Subcutaneous preadipocyte (primary cell): ENCODE measurements around the gene LCE3C. TPM values are rescaled to one million over a fixed set of nuclear protein-coding genes. Genes with fewer than 3 reads are reported as not detected.

Source experiments
- small RNA-seq: library from RNA; depleted of rRNA; stranded (forward); fragments of <200 nt; gene quantifications from one replicate; pipeline ENCODE3, GENCODE V24; 2012
- total RNA-seq: library from RNA; depleted of rRNA; stranded (reverse); fragments of >200 nt; gene quantifications from 2 replicates; pipeline ENCODE4 v1.2.3, GENCODE V29; 2012

Gene LCE3C
- not detected in 2 replicates for total RNA-seq

GRCh38 chr1:152599934-152600333 is at the start of gene LCE3C:
Gene LCE3C (plus strand): TSS chr1:152600234. CDS start chr1:152600732, 498 bp downstream.

GRCh38 chr1:152566681-152567080 is 33.4 kb upstream of the LCE3C start, which contains the start of gene LCE3E:
Gene LCE3E (minus strand): TSS chr1:152566780. CDS start chr1:152566208, 572 bp downstream.

GRCh38 chr1:152580433-152580832 is 19.6 kb upstream of the LCE3C start, which contains the start of gene LCE3D:
Gene LCE3D (minus strand): TSS chr1:152580516. CDS start chr1:152579936, 580 bp downstream.

GRCh38 chr1:152613511-152613910 is 13.5 kb downstream of the LCE3C start, which contains the start of gene LCE3B:
Gene LCE3B (plus strand): TSS chr1:152613811. CDS start chr1:152613811, 0 bp downstream.

GRCh38 chr1:152622803-152623202 is 22.8 kb downstream of the LCE3C start, which contains the start of gene LCE3A:
Gene LCE3A (minus strand): TSS chr1:152623103. CDS start chr1:152623103, 0 bp downstream.

Small RNA genes lying within 50 kb of the gene (small RNA-seq; reads per million reads assigned to genes)
- gene LCE3A, result not detected
- not detected for gene LCE3B

Other genes with a start within 250 kb of the LCE3C start
- gene FLG2, start 240.2 kb upstream of the LCE3C start, total RNA-seq, result not detected in 2 replicates
- gene CRNN, start 186.0 kb upstream of the LCE3C start, total RNA-seq, result not detected in 2 replicates
- not detected in 2 replicates for gene LCE5A, start 89.4 kb upstream of the LCE3C start, total RNA-seq
- not detected in 2 replicates for gene CRCT1, start 85.8 kb upstream of the LCE3C start, total RNA-seq
- gene LCE3E, start 33.5 kb upstream of the LCE3C start, total RNA-seq, result not detected in 2 replicates
- not detected in 2 replicates for gene LCE3D, start 19.7 kb upstream of the LCE3C start, total RNA-seq
- not detected in 2 replicates for gene LCE3B, start 13.6 kb downstream of the LCE3C start, total RNA-seq
- not detected in 2 replicates for gene LCE3A, start 22.9 kb downstream of the LCE3C start, total RNA-seq
- not detected in 2 replicates for gene LCE2D, start 63.1 kb downstream of the LCE3C start, total RNA-seq
- gene LCE2C, start 75.0 kb downstream of the LCE3C start, total RNA-seq, result not detected in 2 replicates
- not detected in 2 replicates for gene LCE2B, start 85.9 kb downstream of the LCE3C start, total RNA-seq
- not detected in 2 replicates for gene LCE2A, start 98.1 kb downstream of the LCE3C start, total RNA-seq
- not detected in 2 replicates for gene LCE4A, start 107.9 kb downstream of the LCE3C start, total RNA-seq
- gene KPRP, start 157.8 kb downstream of the LCE3C start, total RNA-seq, result not detected in 2 replicates
- gene LCE1F, start 174.9 kb downstream of the LCE3C start, total RNA-seq, result not detected in 2 replicates
- gene LCE1E, start 186.0 kb downstream of the LCE3C start, total RNA-seq, result 0.37 TPM in 1 of 2 replicates, not detected in the other
- gene LCE1D, start 196.5 kb downstream of the LCE3C start, total RNA-seq, result not detected in 2 replicates
- not detected in 2 replicates for gene LCE1C, start 206.4 kb downstream of the LCE3C start, total RNA-seq
- not detected in 2 replicates for gene LCE1B, start 211.7 kb downstream of the LCE3C start, total RNA-seq
- gene LCE1A, start 227.2 kb downstream of the LCE3C start, total RNA-seq, result not detected in 2 replicates
- gene LCE6A, start 242.6 kb downstream of the LCE3C start, total RNA-seq, result not detected in 2 replicates